Colonic mucosa (tissue), 4 donors: ENCODE data around the gene MNT. TPM values are rescaled to one million over a fixed set of nuclear protein-coding genes. Genes with fewer than 3 reads are reported as not detected.
A peak's percentile ranks its signal among the peaks of the same experiment; 100 is the strongest.

Experiments
- DNase-seq: peaks from one replicate; pipeline ENCODE4 v3.0.0-alpha.2; 2020
- H3K27ac ChIP-seq: fragments of 200-600 bp; one replicate; pipeline ENCODE4 v1.8.0; 2021
- H3K27me3 ChIP-seq: fragments of 200-600 bp; one replicate; pipeline ENCODE4 v1.8.0; 2021
- H3K36me3 ChIP-seq: fragments of 200-600 bp; one replicate; pipeline ENCODE4 v1.8.0; 2021
- H3K4me1 ChIP-seq: fragments of 200-600 bp; one replicate; pipeline ENCODE4 v1.8.0; 2021; ENCODE audit warnings: mild to moderate bottlenecking
- H3K4me3 ChIP-seq: fragments of 200-600 bp; one replicate; pipeline ENCODE4 v1.8.0; 2021
- H3K9ac ChIP-seq, 2 donors: one replicate each; pipeline ENCODE4 v1.7.0; 2013; ENCODE audit warnings: control low read depth in 2 of 2, low read depth in 2 of 2, low read length in 2 of 2
- H3K9me3 ChIP-seq: fragments of 200-600 bp; one replicate; pipeline ENCODE4 v1.8.0; 2021
- CTCF ChIP-seq: fragments of 200-600 bp; IDR thresholded peaks from one replicate; pipeline ENCODE4 v1.8.0; 2022; ENCODE audit warnings: antibody characterized with exemption, mild to moderate bottlenecking
- intact Hi-C: fragments of 100-400 bp; cut with DNase I; formaldehyde crosslinking; loops from one replicate; pipeline ENCODE4 v1.14.1; 2022
- total RNA-seq, 2 donors: library from RNA; stranded (reverse); fragmentation: NEBNext Ultra II Directional in 1 of 2; extraction: Animal tissue kit (Norgen Biotek cat#: 25700) in 1 of 2; gene quantifications; one replicate each; pipeline ENCODE4 v1.2.1, GENCODE V29; 2021
- donor health status: healthy.
- donor health status: DM: no; HTN: no; CAD: no.
- donor health status: DM: no; HTN: no; CAD: no.

Gene MNT
- total RNA-seq, 2 donors from 2014 or later, result 20.7 to 29.3 TPM

- TF ChIP-seq CTCF, result no peak
- H3K36me3 ChIP-seq, result peaks cover 6% of the 10 kb centered on the region
- H3K9ac ChIP-seq, result peak overlapping the region; percentile 54 to 81
- intact Hi-C loops, result no loop called here
- no peak overlapping the region for H3K4me3 ChIP-seq
- H3K27me3 ChIP-seq, result no peaks in the 10 kb centered on the region
- H3K4me1 ChIP-seq, result peaks cover 31% of the 10 kb centered on the region
- peak overlapping the region; percentile 99 for H3K27ac ChIP-seq
- no peaks in the 10 kb centered on the region for H3K9me3 ChIP-seq
- no peak for DNase-seq
Observed at GRCh38 chr17:2391597-2392251, 9.1 kb downstream of the MNT start.

GRCh38 chr17:2390199-2390836, 10.5 kb downstream of the MNT start:
- TF ChIP-seq CTCF, result no peak
- Histone ChIP-seq H3K9me3 (no peaks in the 10 kb centered on the region), H3K27ac (no peak overlapping the region), H3K27me3 (no peaks in the 10 kb centered on the region), H3K4me1 (peaks cover 19% of the 10 kb centered on the region), H3K36me3 (peaks cover 8% of the 10 kb centered on the region), H3K4me3 (no peak overlapping the region), H3K9ac (peak overlapping the region in 1 of 2 donors; percentile 45)
- no peak for DNase-seq
- intact Hi-C loops, result no loop called here

GRCh38 chr17:2388683-2389055, 12.2 kb downstream of the MNT start:
- Histone ChIP-seq H3K4me1 (peaks cover 13% of the 10 kb centered on the region), H3K4me3 (no peak overlapping the region), H3K9ac (no peak overlapping the region), H3K36me3 (peaks cover 8% of the 10 kb centered on the region), H3K27me3 (no peaks in the 10 kb centered on the region), H3K9me3 (no peaks in the 10 kb centered on the region), H3K27ac (no peak overlapping the region)
- intact Hi-C loops, result no loop called here
- no peak for TF ChIP-seq CTCF
- DNase-seq, result no peak

GRCh38 chr17:2388020-2388682, 12.7 kb downstream of the MNT start:
- Histone ChIP-seq H3K27me3 (no peaks in the 10 kb centered on the region), H3K4me3 (no peak overlapping the region), H3K27ac (no peak overlapping the region), H3K36me3 (peaks cover 8% of the 10 kb centered on the region), H3K9me3 (no peaks in the 10 kb centered on the region), H3K9ac (no peak overlapping the region), H3K4me1 (peaks cover 13% of the 10 kb centered on the region)
- no peak for DNase-seq
- TF ChIP-seq CTCF, result no peak
- intact Hi-C loops, result no loop called here

- no peak overlapping the region for H3K9ac ChIP-seq
- DNase-seq, result no peak
Observed at GRCh38 chr17:2387086-2388019, 13.5 kb downstream of the MNT start.

More at GRCh38 chr17:2387086-2388019, 13.5 kb downstream of the MNT start:
- no peaks in the 10 kb centered on the region for H3K9me3 ChIP-seq
- H3K4me1 ChIP-seq, result peaks cover 13% of the 10 kb centered on the region
- TF ChIP-seq CTCF, result no peak
- H3K27me3 ChIP-seq, result no peaks in the 10 kb centered on the region
- H3K27ac ChIP-seq, result no peak overlapping the region
- H3K4me3 ChIP-seq, result no peak overlapping the region
- intact Hi-C loops, result no loop called here
- peaks cover 8% of the 10 kb centered on the region for H3K36me3 ChIP-seq
